Measurements from ENCODE around the gene CLIP4.

CLIP4 gene

DNA sequence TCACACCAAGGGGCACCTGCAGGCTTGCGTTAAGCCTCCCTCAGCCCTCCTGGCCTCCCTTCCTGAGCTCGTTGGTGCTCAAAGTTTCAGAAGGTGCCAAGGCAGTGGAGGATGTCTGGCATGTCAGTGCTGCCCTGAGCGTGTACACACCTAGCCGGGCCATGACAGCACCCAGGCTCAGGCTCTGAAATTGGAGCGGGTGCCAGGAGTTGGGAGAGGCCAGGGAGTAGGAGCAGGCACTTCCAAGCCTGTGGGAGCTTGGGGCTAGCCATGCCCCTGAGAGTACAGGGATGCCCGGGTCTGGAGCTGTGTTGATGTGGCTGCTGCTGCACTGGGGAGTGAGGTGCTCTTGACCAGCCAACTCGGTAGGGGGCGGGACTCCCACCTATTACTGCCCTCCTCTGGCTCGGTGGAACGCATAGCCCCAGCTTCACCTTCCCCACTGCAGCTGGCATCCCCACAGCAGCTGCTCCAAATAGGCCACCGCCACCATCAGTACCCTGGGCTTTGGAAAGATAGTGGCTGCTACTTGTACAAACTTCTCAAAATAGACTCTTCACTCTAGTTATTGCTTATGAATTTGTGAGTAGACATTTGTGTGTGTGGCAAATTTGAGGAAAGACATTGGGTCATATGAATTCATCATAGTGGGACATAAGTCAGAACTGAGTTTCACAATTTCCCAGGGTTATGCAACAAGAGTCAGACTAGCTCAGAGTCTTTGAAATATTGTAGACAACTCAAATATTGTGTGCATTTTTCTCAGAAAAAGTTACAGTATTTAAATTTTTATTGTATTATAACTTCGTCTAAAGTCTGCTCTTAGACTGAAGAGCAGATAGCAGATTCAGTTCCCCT lies 34.1 kb upstream of the CLIP4 start:
- ATAC-seq = no peak
- TF ChIP-seq OSR1 (CRISPR knock-in tag; IDR thresholded peaks at IDR 0.05) (no peak), ZC3H10 (CRISPR knock-in tag; IDR thresholded peaks at IDR 0.05) (no peak), ZFP30 (CRISPR knock-in tag; IDR thresholded peaks at IDR 0.05) (no peak), TSHZ2 (CRISPR knock-in tag; IDR thresholded peaks at IDR 0.05) (no peak), ZNF70 (CRISPR knock-in tag; IDR thresholded peaks at IDR 0.05) (no peak), BACH2 (CRISPR knock-in tag; IDR thresholded peaks at IDR 0.05; ENCODE audit: borderline replicate concordance) (no peak), RARB (CRISPR knock-in tag; IDR thresholded peaks at IDR 0.05) (no peak), PPARA (CRISPR knock-in tag; IDR thresholded peaks at IDR 0.05; ENCODE audit: borderline replicate concordance) (no peak)

DNA sequence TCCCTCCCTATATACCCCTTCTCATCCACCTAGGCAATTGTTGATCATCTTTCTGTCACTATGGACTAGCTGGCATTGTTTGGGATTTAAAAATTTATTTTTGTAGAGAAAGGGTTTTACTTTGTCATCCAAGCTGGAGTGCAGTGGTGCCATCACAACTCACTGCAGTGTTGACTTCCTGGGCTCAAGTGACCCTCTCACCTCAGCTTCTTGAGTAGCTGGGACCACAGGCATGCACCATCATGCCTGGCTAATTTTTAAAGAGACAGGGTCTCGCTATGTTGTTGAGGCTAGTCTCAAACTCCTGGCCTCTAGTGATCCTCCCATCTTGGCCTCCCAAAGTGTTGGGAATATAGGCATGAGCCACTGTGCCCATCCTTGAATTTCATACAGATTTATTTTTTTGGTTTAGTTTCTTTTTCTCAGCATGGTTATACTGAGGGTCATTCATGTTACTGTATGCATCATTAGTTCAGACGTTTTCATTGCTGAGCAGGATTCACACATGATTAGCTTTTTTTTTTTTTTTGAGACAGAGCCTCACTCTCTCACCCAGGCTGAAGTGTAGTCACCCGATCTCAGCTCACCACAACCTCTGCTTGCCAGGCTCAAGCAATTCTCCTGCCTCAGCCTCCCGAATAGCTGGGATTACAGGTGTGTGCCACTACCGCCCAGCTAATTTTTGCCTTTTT lies 32.3 kb upstream of the CLIP4 start:
- ATAC-seq = no peak
- TF ChIP-seq TSHZ2 (CRISPR knock-in tag; IDR thresholded peaks at IDR 0.05) (no peak), ESRRG (CRISPR knock-in tag; IDR thresholded peaks at IDR 0.05) (no peak), POU6F1 (CRISPR knock-in tag; IDR thresholded peaks at IDR 0.05; ENCODE audit: borderline replicate concordance, low read depth) (no peak), TCF4 (CRISPR knock-in tag; IDR thresholded peaks at IDR 0.05; ENCODE audit: borderline replicate concordance) (no peak), ZFP3 (CRISPR knock-in tag; IDR thresholded peaks at IDR 0.05) (no peak), ZNF8 (CRISPR knock-in tag; IDR thresholded peaks at IDR 0.05) (no peak), PATZ1 (CRISPR knock-in tag; IDR thresholded peaks at IDR 0.05; ENCODE audit: borderline replicate concordance) (no peak)

DNA sequence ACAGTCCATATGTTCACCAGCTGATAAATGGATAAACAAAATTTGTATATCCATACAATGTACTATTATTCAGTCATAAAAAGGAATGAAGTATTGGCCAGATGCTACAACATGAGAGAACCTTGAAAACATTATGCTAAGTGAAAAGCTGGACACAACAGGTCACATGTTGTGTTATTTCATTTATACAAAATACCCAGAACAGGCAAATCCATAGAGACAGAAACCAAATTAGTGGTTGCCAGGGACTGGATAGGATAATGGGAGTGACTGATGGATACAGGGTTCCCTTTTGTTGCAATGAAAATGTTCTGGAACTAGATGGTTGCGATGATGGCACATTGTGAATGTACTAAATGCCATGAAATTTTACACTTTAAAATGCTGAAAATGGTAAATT lies 30.7 kb upstream of the CLIP4 start:
- no peak for ATAC-seq
- TF ChIP-seq ISL1 (CRISPR knock-in tag; IDR thresholded peaks at IDR 0.05) = no peak
- TF ChIP-seq TCF4 (CRISPR knock-in tag; IDR thresholded peaks at IDR 0.05; ENCODE audit: borderline replicate concordance) = no peak
- TF ChIP-seq PATZ1 (CRISPR knock-in tag; IDR thresholded peaks at IDR 0.05; ENCODE audit: borderline replicate concordance) = no peak
- TF ChIP-seq ZC3H10 (CRISPR knock-in tag; IDR thresholded peaks at IDR 0.05) = no peak
- TF ChIP-seq SNAI2 (CRISPR knock-in tag; IDR thresholded peaks at IDR 0.05) = no peak
- no peak for TF ChIP-seq ESRRG (CRISPR knock-in tag; IDR thresholded peaks at IDR 0.05)
- TF ChIP-seq ZNF565 (CRISPR knock-in tag; conservative IDR thresholded peaks at IDR 0.05; ENCODE audit: low read depth) = no peak
- no peak for TF ChIP-seq POU6F1 (CRISPR knock-in tag; IDR thresholded peaks at IDR 0.05; ENCODE audit: borderline replicate concordance, low read depth)
- no peak for TF ChIP-seq CSRNP3 (CRISPR knock-in tag; IDR thresholded peaks at IDR 0.05)
- TF ChIP-seq ZNF70 (CRISPR knock-in tag; IDR thresholded peaks at IDR 0.05) = no peak
- TF ChIP-seq RARB (CRISPR knock-in tag; IDR thresholded peaks at IDR 0.05) = no peak
- TF ChIP-seq TOX (CRISPR knock-in tag; IDR thresholded peaks at IDR 0.05; ENCODE audit: borderline replicate concordance) = no peak
- TF ChIP-seq ZFP30 (CRISPR knock-in tag; IDR thresholded peaks at IDR 0.05) = no peak
- TF ChIP-seq ARNTL (CRISPR knock-in tag; IDR thresholded peaks at IDR 0.05; ENCODE audit: borderline replicate concordance, low read depth) = no peak
- TF ChIP-seq GLIS3 (CRISPR knock-in tag; IDR thresholded peaks at IDR 0.05) = no peak
- no peak for TF ChIP-seq PPARA (CRISPR knock-in tag; IDR thresholded peaks at IDR 0.05; ENCODE audit: borderline replicate concordance)

Data from SK-N-SH treated with all-trans-retinoic acid at 6 μM for 48 hours (cell line).